HL-60 (cell line): ENCODE results near the gene DNAJB6.

ENCODE experiments used
- GABPA ChIP-seq: IDR thresholded peaks from 2 replicates; pipeline ENCODE4 v1.6.1; 2012; ENCODE audit warnings: low read depth
- POLR2AphosphoS5 ChIP-seq: IDR thresholded peaks from 2 replicates; pipeline ENCODE4 v1.6.1; 2012; ENCODE audit warnings: low read depth
- TF ChIP-seq, protein P1 (sequence below): IDR thresholded peaks from one replicate; pipeline ENCODE4 v1.5.1; 2011; ENCODE audit warnings: low read length, control low read depth, inconsistent platforms; ENCODE audit not compliant: insufficient read depth
- TF ChIP-seq, protein P2 (sequence below): IDR thresholded peaks from 2 replicates; pipeline ENCODE4 v1.6.1; 2012; ENCODE audit warnings: low read depth; ENCODE audit not compliant: insufficient replicate concordance

DNA sequence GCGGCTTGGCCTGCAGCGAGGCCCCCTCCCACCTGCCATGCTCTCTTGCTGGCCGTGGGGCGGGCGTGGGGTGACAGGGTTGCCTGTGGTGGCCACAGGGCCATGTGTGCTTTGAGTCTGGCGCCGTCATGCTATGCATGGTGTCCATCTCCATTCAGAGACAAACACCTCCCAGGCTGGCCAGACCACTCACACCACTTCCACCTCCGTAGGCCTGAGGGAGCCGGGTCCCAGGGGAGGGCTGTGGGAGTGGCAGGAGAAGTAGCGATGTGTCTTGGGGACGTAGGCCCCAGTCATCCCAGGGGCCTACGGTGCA lies 65.5 kb downstream of the DNAJB6 start:
- TF ChIP-seq, protein P1, sequence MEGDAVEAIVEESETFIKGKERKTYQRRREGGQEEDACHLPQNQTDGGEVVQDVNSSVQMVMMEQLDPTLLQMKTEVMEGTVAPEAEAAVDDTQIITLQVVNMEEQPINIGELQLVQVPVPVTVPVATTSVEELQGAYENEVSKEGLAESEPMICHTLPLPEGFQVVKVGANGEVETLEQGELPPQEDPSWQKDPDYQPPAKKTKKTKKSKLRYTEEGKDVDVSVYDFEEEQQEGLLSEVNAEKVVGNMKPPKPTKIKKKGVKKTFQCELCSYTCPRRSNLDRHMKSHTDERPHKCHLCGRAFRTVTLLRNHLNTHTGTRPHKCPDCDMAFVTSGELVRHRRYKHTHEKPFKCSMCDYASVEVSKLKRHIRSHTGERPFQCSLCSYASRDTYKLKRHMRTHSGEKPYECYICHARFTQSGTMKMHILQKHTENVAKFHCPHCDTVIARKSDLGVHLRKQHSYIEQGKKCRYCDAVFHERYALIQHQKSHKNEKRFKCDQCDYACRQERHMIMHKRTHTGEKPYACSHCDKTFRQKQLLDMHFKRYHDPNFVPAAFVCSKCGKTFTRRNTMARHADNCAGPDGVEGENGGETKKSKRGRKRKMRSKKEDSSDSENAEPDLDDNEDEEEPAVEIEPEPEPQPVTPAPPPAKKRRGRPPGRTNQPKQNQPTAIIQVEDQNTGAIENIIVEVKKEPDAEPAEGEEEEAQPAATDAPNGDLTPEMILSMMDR = no peak
- TF ChIP-seq POLR2AphosphoS5 = no peak
- TF ChIP-seq, protein P2, sequence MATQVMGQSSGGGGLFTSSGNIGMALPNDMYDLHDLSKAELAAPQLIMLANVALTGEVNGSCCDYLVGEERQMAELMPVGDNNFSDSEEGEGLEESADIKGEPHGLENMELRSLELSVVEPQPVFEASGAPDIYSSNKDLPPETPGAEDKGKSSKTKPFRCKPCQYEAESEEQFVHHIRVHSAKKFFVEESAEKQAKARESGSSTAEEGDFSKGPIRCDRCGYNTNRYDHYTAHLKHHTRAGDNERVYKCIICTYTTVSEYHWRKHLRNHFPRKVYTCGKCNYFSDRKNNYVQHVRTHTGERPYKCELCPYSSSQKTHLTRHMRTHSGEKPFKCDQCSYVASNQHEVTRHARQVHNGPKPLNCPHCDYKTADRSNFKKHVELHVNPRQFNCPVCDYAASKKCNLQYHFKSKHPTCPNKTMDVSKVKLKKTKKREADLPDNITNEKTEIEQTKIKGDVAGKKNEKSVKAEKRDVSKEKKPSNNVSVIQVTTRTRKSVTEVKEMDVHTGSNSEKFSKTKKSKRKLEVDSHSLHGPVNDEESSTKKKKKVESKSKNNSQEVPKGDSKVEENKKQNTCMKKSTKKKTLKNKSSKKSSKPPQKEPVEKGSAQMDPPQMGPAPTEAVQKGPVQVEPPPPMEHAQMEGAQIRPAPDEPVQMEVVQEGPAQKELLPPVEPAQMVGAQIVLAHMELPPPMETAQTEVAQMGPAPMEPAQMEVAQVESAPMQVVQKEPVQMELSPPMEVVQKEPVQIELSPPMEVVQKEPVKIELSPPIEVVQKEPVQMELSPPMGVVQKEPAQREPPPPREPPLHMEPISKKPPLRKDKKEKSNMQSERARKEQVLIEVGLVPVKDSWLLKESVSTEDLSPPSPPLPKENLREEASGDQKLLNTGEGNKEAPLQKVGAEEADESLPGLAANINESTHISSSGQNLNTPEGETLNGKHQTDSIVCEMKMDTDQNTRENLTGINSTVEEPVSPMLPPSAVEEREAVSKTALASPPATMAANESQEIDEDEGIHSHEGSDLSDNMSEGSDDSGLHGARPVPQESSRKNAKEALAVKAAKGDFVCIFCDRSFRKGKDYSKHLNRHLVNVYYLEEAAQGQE = no peak
- no peak for TF ChIP-seq GABPA
